Heart left ventricle (tissue), 16 donors: ENCODE results near the gene VPS39. TPM values are rescaled to one million over a fixed set of nuclear protein-coding genes. Genes with fewer than 3 reads are reported as not detected.

Experiments used
- ATAC-seq, 4 donors: fragments of 200-7000 bp; cut with Tn5 transposase; one replicate each; pipeline ENCODE4 v1.9.1; 2020 to 2022; ENCODE audit warnings: moderate library complexity in 4 of 4, mild to moderate bottlenecking in 3 of 4, moderate number of reproducible peaks in 1 of 4
- DNase-seq, 5 donors: peaks; one replicate each; pipeline ENCODE4 v3.0.0-alpha.2; 2020
- H3K27ac ChIP-seq, 12 donors: fragments of 200-600 bp; sonication (generic) in 4 of 12; one replicate each; pipeline versions ENCODE4 v1.5.0 to v1.8.0; 2016 to 2022; ENCODE audit warnings: mild to moderate bottlenecking in 2 of 12
- H3K27me3 ChIP-seq, 9 donors: fragments of 200-600 bp; sonication (generic) in 2 of 9; one replicate each; pipeline versions ENCODE4 v1.5.1 to v1.8.0; 2016 to 2022; ENCODE audit warnings: mild to moderate bottlenecking in 3 of 9
- H3K36me3 ChIP-seq, 9 donors: fragments of 200-600 bp; sonication (generic) in 2 of 9; one replicate each; pipeline versions ENCODE4 v1.5.0 to v1.8.0; 2018 to 2022; ENCODE audit warnings: mild to moderate bottlenecking in 2 of 9
- H3K4me1 ChIP-seq, 12 donors: fragments of 200-600 bp; sonication (generic) in 4 of 12; one replicate each; pipeline versions ENCODE4 v1.5.0 to v1.8.0; 2016 to 2022; ENCODE audit warnings: mild to moderate bottlenecking in 3 of 12
- H3K4me3 ChIP-seq, 12 donors: fragments of 200-600 bp; sonication (generic) in 4 of 12; one replicate each; pipeline versions ENCODE4 v1.5.0 to v1.8.0; 2017 to 2022; ENCODE audit warnings: mild to moderate bottlenecking in 9 of 12, moderate library complexity in 4 of 12
- H3K9me3 ChIP-seq, 12 donors: fragments of 200-600 bp; sonication (generic) in 4 of 12; one replicate each; pipeline versions ENCODE4 v1.5.0 to v1.8.0; 2016 to 2022; ENCODE audit warnings: mild to moderate bottlenecking in 1 of 12
- CTCF ChIP-seq, 12 donors: fragments of 200-600 bp; sonication (generic) in 4 of 12; IDR thresholded peaks; one replicate each; pipeline versions ENCODE4 v1.5.0 to v1.8.0; 2018 to 2022; ENCODE audit warnings: antibody characterized with exemption in 12 of 12, mild to moderate bottlenecking in 5 of 12
- POLR2A ChIP-seq, 2 donors: fragments of 450-650 bp; IDR thresholded peaks; one replicate each; pipeline ENCODE4 v1.6.1; 2017; ENCODE audit warnings: antibody characterized with exemption in 2 of 2, mild to moderate bottlenecking in 2 of 2, moderate library complexity in 2 of 2
- WGBS, 4 donors: extraction: QIAGEN DNeasy Blood & Tissue Kit in 2 of 4; methylation state at CpG; one replicate each; pipeline versions ENCODE4 v1.1.5 to v1.1.7; 2013 to 2018; 5-methylcytosine and 5-hydroxymethylcytosine counted together
- intact Hi-C, 10 donors: fragments of 100-400 bp; cut with DNase I; formaldehyde crosslinking; loops; one replicate each; pipeline versions ENCODE4 v1.11.1 to v1.14.2; 2022
- polyA plus RNA-seq, 2 donors: library from polyadenylated mRNA; stranded (reverse); fragments of 200-250 nt; gene quantifications; one replicate each; pipeline ENCODE4 v1.2.3, GENCODE V29; 2013
- total RNA-seq, 9 donors: library from RNA; depleted of rRNA in 2 of 9; stranded (reverse); fragments of >200 nt in 2 of 9; fragmentation: NEBNext Ultra II Directional in 3 of 9; extraction: Animal tissue kit (Norgen Biotek cat#: 25700) in 3 of 9; gene quantifications; one replicate each; pipeline versions ENCODE4 v1.1.0 to v1.2.4, GENCODE V29; 2016 to 2023
- donor health status: ischemic (EF 13 %, LVEDD 7.1; RV severe dilation, severe dysfunction).
- donor health status: healthy with polysubstance abuse.
- donor health status: DM: no; HTN: yes; CAD: no.
- donor health status: DM: no; HTN: no; CAD: no.
- donor health status: ischemic (EF 25% LVEDD 6.9; RV normal size, moderate dysfunction).
- donor health status: ischemic (EF 25% LVEDD 5.7; RV mildly dilated, moderate dysfunction).
- donor health status: healthy.
- donor health status: DM: yes; HTN: yes; CAD: no.
- donor health status: ischemic (EF 35%, LVEDD 5.7; RV mildly dilated, moderate dysfunction).
- donor health status: nonischemic (EF 11% LVEDD 7.7; RV severe dilation, severe dysfunction).
- donor health status: DM: yes; HTN: yes; CAD: no.
- donor health status: PGD.
- donor health status: ischemic (EF 29% LVEDD 5.4; RV normal size, mild dysfunction).
- donor health status: nonischemic (EF 23%, LVEDD 6.1; RV moderate dilation, normal function).

Gene VPS39
- total and polyA plus RNA-seq, 11 donors = 33.8 to 59.9 (median 48.0) TPM

GRCh38 chr15:42134617-42135245 is 73.4 kb downstream of the VPS39 start:
- TF ChIP-seq CTCF (IDR thresholded peaks at IDR 0.05) (no peak), POLR2A (IDR thresholded peaks at IDR 0.05) (no peak)
- H3K9me3 ChIP-seq = no peaks in the 10 kb centered on the region
- 84 to 91% (median 89%) methylated on average over 6 of the region's 6 CpGs for WGBS, 4 donors
- no peak overlapping the region for H3K27ac ChIP-seq
- ATAC-seq (no peak), DNase-seq (no peak)
- no peaks in the 10 kb centered on the region for H3K4me1 ChIP-seq
- no peak overlapping the region for H3K4me3 ChIP-seq
- no peaks in the 10 kb centered on the region for H3K36me3 ChIP-seq
- no peaks in the 10 kb centered on the region for H3K27me3 ChIP-seq
- intact Hi-C loops = loop anchor here in 9 of 10 donors (2.0 to 10.0 kb wide), 8 partner anchors 47 to 152 kb away; no protein-coding TSS in a partner anchor

- Histone ChIP-seq H3K36me3 (no peaks in the 10 kb centered on the region), H3K27me3 (peaks cover 0 to 3% (median 0%) of the 10 kb centered on the region in 9 donors), H3K4me1 (no peaks in the 10 kb centered on the region), H3K4me3 (no peak overlapping the region), H3K27ac (no peak overlapping the region), H3K9me3 (no peaks in the 10 kb centered on the region)
- intact Hi-C loops = loop anchor here in 6 of 10 donors (2.0 to 10.0 kb wide), 7 partner anchors 47 to 152 kb away; no protein-coding TSS in a partner anchor
- WGBS, 4 donors = 71 to 80% (median 74%) methylated on average over 11 of the region's 11 CpGs
- TF ChIP-seq POLR2A (IDR thresholded peaks at IDR 0.05) (no peak), CTCF (IDR thresholded peaks at IDR 0.05) (peak; percentile 18 to 48 (median 38))
- ATAC-seq = peak in 2 of 4 donors; percentile 47 to 57
- no peak for DNase-seq
Measured at GRCh38 chr15:42133886-42134502, 74.1 kb downstream of the VPS39 start.

- Histone ChIP-seq H3K4me1 (no peaks in the 10 kb centered on the region), H3K9me3 (no peaks in the 10 kb centered on the region), H3K36me3 (no peaks in the 10 kb centered on the region), H3K27ac (no peak overlapping the region), H3K27me3 (peaks cover 0 to 8% (median 0%) of the 10 kb centered on the region in 9 donors), H3K4me3 (no peak overlapping the region)
- 91 to 96% (median 92%) methylated on average over 4 of the region's 4 CpGs for WGBS, 4 donors
- intact Hi-C loops = loop anchor here in 6 of 10 donors (5.0 to 10.0 kb wide), 6 partner anchors 46 to 151 kb away; no protein-coding TSS in a partner anchor
- ATAC-seq (no peak), DNase-seq (no peak)
- TF ChIP-seq POLR2A (IDR thresholded peaks at IDR 0.05) (no peak), CTCF (IDR thresholded peaks at IDR 0.05) (no peak)
Measured at GRCh38 chr15:42133356-42133755, 74.7 kb downstream of the VPS39 start.
